NCI-H748 treated with DMSO at 0.1 percent for 48 hours (cell line): ENCODE data around the gene MSANTD1.

ENCODE experiments used
- DNase-seq: peaks from one replicate; lab custom pipeline; 2025; lab: John Stamatoyannopoulos, UW

The MSANTD1 gene

GRCh38 chr4:3248811-3249661 is at the start of gene MSANTD1:
MSANTD1 (plus strand) TSS chr4:3249159; CDS start chr4:3249223, 64 bp downstream.
- DNase-seq: no peak

- no peak for DNase-seq
Observed at GRCh38 chr4:3199653-3200422, 49.1 kb upstream of the MSANTD1 start.

GRCh38 chr4:3200423-3201090 is 48.4 kb upstream of the MSANTD1 start:
- no peak for DNase-seq

- DNase-seq: no peak
Observed at GRCh38 chr4:3201718-3202702, 46.9 kb upstream of the MSANTD1 start.

- no peak for DNase-seq
Observed at GRCh38 chr4:3202836-3203820, 45.8 kb upstream of the MSANTD1 start.

GRCh38 chr4:3203971-3204431 is 45.0 kb upstream of the MSANTD1 start:
- no peak for DNase-seq

- no peak for DNase-seq
Observed at GRCh38 chr4:3205995-3206394, 43.0 kb upstream of the MSANTD1 start.

GRCh38 chr4:3206439-3207100 is 42.4 kb upstream of the MSANTD1 start:
- DNase-seq: no peak

- DNase-seq: no peak
Observed at GRCh38 chr4:3207531-3208037, 41.4 kb upstream of the MSANTD1 start.

- no peak for DNase-seq
Observed at GRCh38 chr4:3208826-3209225, 40.1 kb upstream of the MSANTD1 start.

- no peak for DNase-seq
Observed at GRCh38 chr4:3209551-3210325, 39.2 kb upstream of the MSANTD1 start.

- no peak for DNase-seq
Observed at GRCh38 chr4:3210467-3210866, 38.5 kb upstream of the MSANTD1 start.

GRCh38 chr4:3211866-3212265 is 37.1 kb upstream of the MSANTD1 start:
- DNase-seq: no peak

- no peak for DNase-seq
Observed at GRCh38 chr4:3212391-3213105, 36.4 kb upstream of the MSANTD1 start.

- DNase-seq: no peak
Observed at GRCh38 chr4:3213106-3213425, 35.9 kb upstream of the MSANTD1 start.

GRCh38 chr4:3213661-3214250 is 35.2 kb upstream of the MSANTD1 start:
- DNase-seq: no peak

GRCh38 chr4:3215256-3215655 is 33.7 kb upstream of the MSANTD1 start:
- no peak for DNase-seq

GRCh38 chr4:3215733-3216132 is 33.2 kb upstream of the MSANTD1 start:
- DNase-seq: no peak
